Left ventricle myocardium inferior (tissue), 1 donor: ENCODE measurements around the gene SAMD3. TPM values are rescaled to one million over a fixed set of nuclear protein-coding genes. Genes with fewer than 3 reads are reported as not detected.
"Not testable (repeated sequence)": the region's sequence is repeated elsewhere in the genome, so short reads cannot be mapped to it uniquely, and the experiment has no call there.

Experiments used
- DNase-seq: peaks from one replicate; pipeline ENCODE4 v3.0.0-alpha.2; 2020
- H3K27ac ChIP-seq: fragments of 200-600 bp; replicated peaks from 2 replicates; pipeline ENCODE4 v1.8.0; 2021
- H3K27me3 ChIP-seq: fragments of 200-600 bp; 2 replicates; pipeline ENCODE4 v1.8.0; 2021; ENCODE audit warnings: low read depth
- H3K36me3 ChIP-seq: fragments of 200-600 bp; 2 replicates; pipeline ENCODE4 v1.8.0; 2021
- H3K4me1 ChIP-seq: fragments of 200-600 bp; 2 replicates; pipeline ENCODE4 v1.8.0; 2021
- H3K4me3 ChIP-seq: fragments of 200-600 bp; 2 replicates; pipeline ENCODE4 v1.8.0; 2021; ENCODE audit warnings: mild to moderate bottlenecking, moderate library complexity
- H3K9me3 ChIP-seq: fragments of 200-600 bp; replicated peaks from 2 replicates; pipeline ENCODE4 v1.8.0; 2021
- intact Hi-C: fragments of 100-400 bp; cut with micrococcal nuclease; formaldehyde crosslinking; loops from one replicate; pipeline ENCODE4 v1.11.0; 2022
- total RNA-seq: library from RNA; stranded (reverse); fragmentation: NEBNext Ultra II Directional; extraction: Animal tissue kit (Norgen Biotek cat#: 25700); gene quantifications from one replicate; pipeline ENCODE4 v1.2.1, GENCODE V29; 2021
- TF ChIP-seq, protein P1 (sequence below): fragments of 200-600 bp; IDR thresholded peaks from 2 replicates; pipeline ENCODE4 v1.8.0; 2021; ENCODE audit warnings: antibody characterized with exemption, mild to moderate bottlenecking, borderline replicate concordance
- donor health status: DM: no; HTN: yes; CAD: no; lungs with severe emphysema.

Gene SAMD3
- total RNA-seq, 1 donor from 2014 or later = not detected

DNA sequence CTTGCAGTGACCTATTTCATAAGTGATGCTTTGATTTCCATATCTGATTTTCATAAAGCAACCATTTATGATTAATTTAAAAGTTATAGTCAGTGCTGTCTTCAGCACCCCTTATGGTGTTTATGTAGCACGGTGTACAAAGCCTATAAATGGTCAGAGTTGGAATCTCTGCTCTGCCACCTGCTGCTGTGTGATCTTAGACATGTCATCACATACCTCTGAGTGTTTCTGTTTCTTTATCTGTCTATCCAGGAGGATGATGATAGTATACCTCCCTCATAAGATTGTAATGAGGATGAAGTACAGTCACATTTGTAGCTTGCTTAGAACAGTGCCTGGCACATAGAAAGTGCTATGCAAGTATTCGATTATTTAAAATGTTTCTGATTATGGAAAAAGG is 100.5 kb downstream of the SAMD3 start:
- intact Hi-C loops = no loop called here
- H3K36me3 ChIP-seq = no peaks in the 10 kb centered on the region
- TF ChIP-seq, protein P1, sequence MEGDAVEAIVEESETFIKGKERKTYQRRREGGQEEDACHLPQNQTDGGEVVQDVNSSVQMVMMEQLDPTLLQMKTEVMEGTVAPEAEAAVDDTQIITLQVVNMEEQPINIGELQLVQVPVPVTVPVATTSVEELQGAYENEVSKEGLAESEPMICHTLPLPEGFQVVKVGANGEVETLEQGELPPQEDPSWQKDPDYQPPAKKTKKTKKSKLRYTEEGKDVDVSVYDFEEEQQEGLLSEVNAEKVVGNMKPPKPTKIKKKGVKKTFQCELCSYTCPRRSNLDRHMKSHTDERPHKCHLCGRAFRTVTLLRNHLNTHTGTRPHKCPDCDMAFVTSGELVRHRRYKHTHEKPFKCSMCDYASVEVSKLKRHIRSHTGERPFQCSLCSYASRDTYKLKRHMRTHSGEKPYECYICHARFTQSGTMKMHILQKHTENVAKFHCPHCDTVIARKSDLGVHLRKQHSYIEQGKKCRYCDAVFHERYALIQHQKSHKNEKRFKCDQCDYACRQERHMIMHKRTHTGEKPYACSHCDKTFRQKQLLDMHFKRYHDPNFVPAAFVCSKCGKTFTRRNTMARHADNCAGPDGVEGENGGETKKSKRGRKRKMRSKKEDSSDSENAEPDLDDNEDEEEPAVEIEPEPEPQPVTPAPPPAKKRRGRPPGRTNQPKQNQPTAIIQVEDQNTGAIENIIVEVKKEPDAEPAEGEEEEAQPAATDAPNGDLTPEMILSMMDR = no peak
- no peaks in the 10 kb centered on the region for H3K9me3 ChIP-seq
- no peaks in the 10 kb centered on the region for H3K27me3 ChIP-seq
- no peak overlapping the region for H3K4me3 ChIP-seq
- H3K4me1 ChIP-seq = no peaks in the 10 kb centered on the region
- no peak overlapping the region for H3K27ac ChIP-seq
- DNase-seq = no peak

DNA sequence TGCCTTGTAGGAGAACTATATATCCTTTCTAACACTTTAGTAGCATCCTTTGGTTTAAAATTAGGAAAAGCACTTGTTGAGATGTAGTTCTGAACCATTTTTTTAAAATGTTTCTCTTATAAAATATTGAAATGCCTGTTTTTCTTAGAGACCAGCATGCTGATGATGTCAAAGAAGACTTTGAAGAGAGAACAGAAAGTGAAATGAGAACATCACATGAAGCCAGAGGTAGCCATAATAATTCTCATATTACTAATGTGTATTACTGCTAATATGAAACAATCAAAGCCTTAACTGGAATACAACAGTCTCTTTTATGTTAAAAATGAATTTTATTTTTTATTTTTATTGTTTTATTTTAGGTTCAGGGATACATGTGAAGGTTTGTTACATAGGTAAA is 102.0 kb downstream of the SAMD3 start:
- no peak overlapping the region for H3K4me3 ChIP-seq
- TF ChIP-seq, protein P1 = no peak
- DNase-seq = no peak
- H3K36me3 ChIP-seq = no peaks in the 10 kb centered on the region
- H3K9me3 ChIP-seq = no peaks in the 10 kb centered on the region
- no peaks in the 10 kb centered on the region for H3K27me3 ChIP-seq
- no peak overlapping the region for H3K27ac ChIP-seq
- intact Hi-C loops = no loop called here
- no peaks in the 10 kb centered on the region for H3K4me1 ChIP-seq

DNA sequence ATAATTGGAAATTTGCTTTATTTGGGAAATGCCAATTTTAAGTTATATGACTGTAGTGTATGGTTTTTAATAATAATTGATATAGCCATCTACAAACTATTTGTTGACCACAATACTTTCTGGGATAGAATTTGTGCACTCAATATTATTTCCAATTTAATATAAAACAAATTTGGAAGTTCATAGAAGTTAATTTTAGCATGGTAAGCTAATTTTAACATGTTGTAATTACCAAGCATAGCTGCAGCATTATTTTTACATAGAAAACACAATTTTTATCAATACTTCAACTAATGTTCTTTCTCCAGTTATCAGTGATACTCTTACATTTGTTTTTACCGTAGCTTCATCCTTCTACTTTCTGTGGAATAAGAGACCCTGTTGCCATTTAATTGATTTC is 103.5 kb downstream of the SAMD3 start:
- H3K9me3 ChIP-seq = no peaks in the 10 kb centered on the region
- H3K27me3 ChIP-seq = no peaks in the 10 kb centered on the region
- TF ChIP-seq, protein P1 = no peak
- H3K27ac ChIP-seq = no peak overlapping the region
- H3K4me3 ChIP-seq = no peak overlapping the region
- intact Hi-C loops = no loop called here
- no peaks in the 10 kb centered on the region for H3K36me3 ChIP-seq
- no peak for DNase-seq
- no peaks in the 10 kb centered on the region for H3K4me1 ChIP-seq

DNA sequence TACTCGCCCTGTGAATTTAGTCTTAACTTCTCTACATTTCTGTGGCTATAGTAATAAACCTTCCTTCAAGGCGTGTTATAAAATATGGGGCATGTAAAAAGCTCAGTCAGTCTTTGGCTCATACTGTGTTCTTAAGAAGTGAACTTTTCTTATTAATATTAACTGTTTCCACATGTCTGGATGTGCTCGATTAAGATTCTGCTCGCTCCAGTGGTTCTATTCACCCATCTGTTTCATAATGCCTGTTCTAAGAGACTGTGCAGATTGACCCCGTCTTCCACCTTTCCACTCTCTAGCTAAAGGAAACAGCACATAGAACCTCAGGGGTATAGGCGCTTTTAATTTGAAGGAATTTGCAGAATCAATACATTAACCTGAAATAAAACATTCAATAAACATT is 104.5 kb downstream of the SAMD3 start:
- intact Hi-C loops = no loop called here
- Histone ChIP-seq H3K4me1 (no peaks in the 10 kb centered on the region), H3K36me3 (no peaks in the 10 kb centered on the region), H3K27ac (no peak overlapping the region), H3K9me3 (no peaks in the 10 kb centered on the region), H3K4me3 (no peak overlapping the region), H3K27me3 (no peaks in the 10 kb centered on the region)
- TF ChIP-seq, protein P1 = no peak
- DNase-seq = no peak

DNA sequence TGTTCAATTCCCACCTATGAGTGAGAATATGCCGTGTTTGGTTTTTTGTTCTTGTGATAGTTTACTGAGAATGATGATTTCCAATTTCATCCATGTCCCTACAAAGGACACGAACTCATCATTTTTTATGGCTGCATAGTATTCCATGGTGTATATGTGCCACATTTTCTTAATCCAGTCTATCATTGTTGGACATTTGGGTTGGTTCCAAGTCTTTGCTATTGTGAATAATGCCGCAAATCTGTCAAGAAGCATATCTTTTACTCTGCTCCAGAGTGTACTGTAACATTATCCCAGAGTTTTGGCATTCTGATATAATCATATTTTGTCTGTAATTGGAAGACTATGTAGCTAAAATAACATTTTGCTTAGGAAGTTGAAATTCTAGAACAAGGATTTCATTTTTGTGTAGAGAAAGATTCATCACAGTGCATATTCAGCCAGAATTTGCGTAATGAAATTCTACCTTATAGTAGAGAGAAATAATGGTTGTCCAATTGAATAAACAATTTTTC is 105.5 kb downstream of the SAMD3 start:
- H3K36me3 ChIP-seq, H3K27me3 ChIP-seq, H3K9me3 ChIP-seq, H3K27ac ChIP-seq, DNase-seq, H3K4me1 ChIP-seq, intact Hi-C loops, H3K4me3 ChIP-seq: not testable (repeated sequence)

DNA sequence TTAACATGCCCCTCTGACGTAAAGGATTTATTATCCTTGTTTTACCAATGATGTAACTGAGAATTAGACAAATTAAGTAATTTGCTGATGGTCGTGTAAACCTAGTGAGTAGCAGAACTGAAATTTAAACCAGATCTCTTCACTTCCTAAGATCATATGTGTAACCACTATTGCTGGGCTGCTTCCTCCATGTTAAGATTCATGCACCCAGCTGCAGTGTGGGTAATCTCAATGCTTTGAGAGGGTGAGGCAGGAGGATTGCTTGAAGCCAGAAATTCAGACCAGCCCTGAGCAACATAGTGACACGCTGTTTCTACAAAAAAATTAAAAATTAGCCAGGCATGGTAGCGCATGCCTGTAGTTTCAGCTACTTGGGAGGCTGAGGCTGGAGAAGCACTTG is 106.5 kb downstream of the SAMD3 start:
- TF ChIP-seq, protein P1 = no peak
- H3K4me3 ChIP-seq = no peak overlapping the region
- no peaks in the 10 kb centered on the region for H3K36me3 ChIP-seq
- DNase-seq = no peak
- H3K27me3 ChIP-seq = no peaks in the 10 kb centered on the region
- H3K27ac ChIP-seq = no peak overlapping the region
- no peaks in the 10 kb centered on the region for H3K4me1 ChIP-seq
- no peaks in the 10 kb centered on the region for H3K9me3 ChIP-seq
- intact Hi-C loops = no loop called here
